GM21515 (cell line): ENCODE measurements around the gene EHBP1L1.

Source experiments
- ATAC-seq: cut with Tn5 transposase; IDR thresholded peaks from one replicate; pipeline ENCODE4 v1.9.1; 2021; ENCODE audit not compliant: unreplicated experiment

The EHBP1L1 gene

DNA sequence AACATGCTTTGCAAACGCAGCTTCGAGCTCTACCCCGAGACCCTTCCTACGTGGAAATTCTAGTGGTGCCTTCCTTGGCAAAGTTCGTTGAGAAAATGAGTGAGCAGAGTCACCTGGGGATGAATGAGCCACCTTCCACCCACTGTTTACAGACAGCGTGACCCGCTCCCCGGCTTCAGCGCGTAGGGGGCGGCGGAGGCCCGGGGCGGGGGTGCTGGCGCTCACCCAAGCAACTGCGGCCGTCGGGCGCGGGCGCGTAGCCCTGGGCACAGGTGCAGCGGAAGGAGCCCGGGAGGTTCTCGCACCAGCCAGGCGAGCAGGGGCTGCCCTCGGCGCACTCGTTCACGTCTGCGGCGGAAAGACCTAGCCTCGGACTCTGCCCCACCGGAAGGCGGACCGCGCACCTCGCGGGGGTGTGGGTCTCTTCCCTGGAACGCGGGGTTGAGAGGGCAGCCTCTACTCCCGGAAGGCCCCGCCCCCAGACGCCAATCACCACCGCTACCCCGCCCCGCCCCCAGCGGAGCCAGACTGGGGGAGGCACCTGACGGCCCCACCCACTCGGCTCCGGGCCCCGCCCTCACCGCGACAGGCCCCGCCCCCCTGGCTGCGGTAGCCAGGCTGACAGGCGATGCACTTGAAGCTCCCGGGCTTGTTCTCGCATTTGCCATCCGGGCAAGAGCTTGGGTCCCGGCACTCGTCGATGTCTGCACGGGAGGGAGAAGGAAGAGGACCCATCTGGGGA, 29.5 kb upstream of the EHBP1L1 start:
- ATAC-seq = peak; percentile 70

DNA sequence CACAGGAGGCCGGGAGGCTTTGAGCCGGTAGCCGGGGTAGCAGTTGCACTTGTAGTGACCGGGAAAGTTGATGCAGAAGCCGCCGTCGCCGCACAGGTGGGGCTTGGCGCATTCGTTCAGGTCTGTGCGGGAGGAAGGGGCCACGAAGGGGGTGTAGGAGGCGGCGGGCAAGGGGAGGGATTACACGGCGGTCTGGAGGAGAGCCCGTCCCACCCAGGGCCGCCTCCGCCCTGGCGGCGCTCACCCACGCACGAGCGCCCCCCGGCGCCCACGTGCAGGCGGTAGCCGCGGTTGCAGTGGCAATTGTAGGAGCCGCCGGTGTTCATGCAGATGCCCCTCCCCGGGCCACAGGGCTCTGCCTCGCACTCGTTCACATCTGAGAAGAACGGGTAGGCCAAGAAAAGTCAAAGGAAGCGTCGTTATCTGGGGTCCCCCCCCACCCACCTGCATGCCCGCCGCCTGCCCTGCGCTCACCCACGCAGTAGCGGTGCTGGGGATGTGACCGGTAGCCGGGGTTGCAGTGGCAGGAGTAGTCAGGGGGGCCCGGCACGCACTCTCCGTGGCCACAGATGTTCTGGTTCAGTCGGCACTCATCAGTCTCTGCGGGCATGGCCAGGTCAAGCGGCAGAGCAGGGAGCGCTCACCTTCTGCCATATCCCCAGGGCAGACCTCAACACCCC, 28.3 kb upstream of the EHBP1L1 start:
- no peak for ATAC-seq

DNA sequence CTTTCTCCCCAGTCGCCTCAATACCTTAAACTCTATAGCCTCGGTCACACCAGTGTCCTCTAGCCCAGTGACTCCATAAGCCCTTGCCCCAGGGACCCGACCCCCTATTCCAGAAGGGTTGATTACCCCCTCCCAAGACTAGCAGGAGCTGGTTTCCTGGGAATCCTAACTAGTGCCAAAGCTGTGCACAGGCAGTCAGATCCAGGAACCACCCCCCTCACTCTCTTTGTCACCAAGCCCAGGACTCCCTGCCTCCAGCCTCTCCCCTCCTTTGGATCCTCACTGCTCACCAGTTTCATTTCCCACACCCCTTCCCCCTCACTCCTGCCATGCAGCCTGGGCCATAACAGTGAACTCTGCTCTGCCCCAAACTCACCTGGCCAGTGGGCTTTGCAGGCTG, 27.5 kb upstream of the EHBP1L1 start:
- no peak for ATAC-seq

DNA sequence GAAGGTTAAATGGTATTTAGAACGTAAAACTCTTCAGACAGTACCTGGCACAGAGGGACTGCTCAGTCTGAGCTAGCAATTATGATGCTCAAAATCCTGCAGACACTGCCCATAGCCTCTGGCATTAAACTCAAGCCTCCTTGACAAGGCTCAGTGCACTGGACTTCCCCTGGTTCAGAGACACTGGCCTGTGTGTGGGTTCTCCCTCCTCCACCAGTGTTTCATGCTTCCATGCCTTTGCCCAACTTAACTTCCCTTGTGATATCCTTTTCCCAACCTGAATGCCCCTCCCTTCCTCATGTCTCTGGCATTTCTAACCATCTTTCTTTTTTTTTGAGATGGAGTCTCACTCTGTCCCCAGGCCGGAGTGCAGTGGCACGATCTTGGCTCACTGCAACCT, 26.8 kb upstream of the EHBP1L1 start:
- ATAC-seq = no peak

DNA sequence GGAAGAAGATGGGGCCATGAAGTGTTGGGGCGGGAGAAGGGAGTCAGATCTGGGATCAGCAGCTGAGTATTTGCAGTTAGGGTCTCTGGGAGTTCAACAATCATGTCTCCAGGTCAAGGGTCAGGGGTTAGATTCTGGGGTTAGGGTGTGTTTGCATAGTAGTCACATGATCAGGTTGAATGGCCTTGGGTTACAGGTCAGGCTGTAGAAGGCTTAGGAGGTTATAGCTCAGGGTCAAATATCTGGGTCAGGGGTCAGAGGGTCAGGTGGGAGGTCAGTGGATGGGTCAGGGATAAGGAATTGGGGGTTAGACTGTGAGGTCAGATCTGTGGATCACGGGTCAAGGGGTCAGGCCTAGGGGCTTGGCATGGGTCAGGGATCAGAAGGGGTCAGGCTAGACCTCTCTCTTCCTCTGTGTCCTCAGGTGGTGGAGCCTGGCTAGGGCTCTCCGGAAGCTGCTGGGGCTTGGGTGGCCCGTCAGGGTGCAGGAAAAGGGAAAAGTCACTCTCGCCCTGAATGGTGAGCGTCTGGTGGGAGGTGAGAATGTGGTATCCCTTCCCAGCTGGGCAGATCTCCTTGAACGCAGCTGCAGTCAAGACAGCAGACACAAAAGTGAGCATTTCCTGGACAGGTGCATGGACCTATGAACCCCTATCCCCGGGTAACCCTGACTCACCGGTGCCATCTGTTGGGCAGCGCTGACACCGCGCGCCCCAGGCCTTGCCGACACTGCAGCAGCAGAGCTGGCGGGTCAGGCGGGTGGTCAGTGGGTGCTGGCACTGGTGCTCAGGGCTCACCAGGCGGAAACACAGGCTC, 24.1 kb upstream of the EHBP1L1 start:
- ATAC-seq = no peak

DNA sequence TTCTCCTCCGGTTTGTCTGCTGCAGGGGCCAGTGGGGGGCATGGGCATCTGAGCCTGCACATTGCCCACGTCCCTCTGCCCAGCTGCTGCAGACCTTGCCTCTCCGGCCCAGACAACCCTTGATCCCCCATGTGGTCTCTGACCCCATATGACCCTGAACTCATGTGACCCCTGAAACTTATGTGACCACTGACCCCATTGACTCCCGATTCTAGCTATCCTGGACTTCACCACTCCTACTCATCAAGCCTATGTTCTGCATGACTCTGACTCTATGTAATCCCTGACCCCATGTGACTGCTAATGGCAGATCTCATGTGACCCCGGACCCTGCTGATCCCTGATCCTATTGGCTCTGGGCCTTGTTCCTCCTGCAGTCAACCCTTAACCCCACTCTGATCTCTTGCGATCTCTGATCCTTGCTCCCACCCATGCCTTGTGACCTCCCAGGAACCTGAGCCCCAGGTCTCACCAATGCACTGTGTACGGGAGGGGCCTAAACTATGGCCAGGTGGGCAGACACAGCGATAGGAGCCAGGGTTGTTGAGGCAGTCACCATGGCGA, 23.4 kb upstream of the EHBP1L1 start:
- no peak for ATAC-seq

DNA sequence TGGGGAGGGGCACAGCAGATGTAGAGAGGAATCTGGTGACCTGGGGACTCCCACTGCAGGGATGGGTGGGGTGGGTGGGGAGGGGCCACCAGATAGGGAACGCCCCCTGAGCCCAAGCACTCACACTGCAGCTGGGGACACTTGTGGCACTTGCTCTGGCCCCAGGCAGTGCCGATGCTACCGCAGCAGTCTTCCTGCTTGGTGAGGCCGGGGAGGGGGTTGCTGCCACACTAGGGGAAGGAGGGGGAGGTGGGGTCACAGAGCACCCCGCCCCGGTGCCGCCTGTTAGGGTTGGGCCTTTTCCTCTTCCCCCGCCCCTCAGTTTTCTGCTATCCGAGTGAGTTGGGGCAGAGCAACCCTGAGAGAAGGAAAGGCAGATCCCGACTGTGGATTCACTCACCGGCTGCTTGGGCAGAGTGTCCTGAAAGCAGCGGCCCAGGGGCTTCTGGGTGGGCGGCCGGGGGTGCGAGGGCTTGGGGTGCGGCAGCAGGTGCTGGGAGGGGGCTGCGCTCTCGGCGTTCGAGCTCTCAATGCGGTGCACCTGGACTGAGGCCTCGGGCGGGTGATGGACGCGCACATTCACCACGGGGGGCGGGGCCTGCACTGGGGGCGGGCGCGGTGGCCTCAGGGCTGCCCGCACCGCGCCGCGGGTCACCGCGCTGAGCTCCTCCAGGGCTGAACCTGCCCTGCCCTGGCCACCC, 22.4 kb upstream of the EHBP1L1 start:
- no peak for ATAC-seq

DNA sequence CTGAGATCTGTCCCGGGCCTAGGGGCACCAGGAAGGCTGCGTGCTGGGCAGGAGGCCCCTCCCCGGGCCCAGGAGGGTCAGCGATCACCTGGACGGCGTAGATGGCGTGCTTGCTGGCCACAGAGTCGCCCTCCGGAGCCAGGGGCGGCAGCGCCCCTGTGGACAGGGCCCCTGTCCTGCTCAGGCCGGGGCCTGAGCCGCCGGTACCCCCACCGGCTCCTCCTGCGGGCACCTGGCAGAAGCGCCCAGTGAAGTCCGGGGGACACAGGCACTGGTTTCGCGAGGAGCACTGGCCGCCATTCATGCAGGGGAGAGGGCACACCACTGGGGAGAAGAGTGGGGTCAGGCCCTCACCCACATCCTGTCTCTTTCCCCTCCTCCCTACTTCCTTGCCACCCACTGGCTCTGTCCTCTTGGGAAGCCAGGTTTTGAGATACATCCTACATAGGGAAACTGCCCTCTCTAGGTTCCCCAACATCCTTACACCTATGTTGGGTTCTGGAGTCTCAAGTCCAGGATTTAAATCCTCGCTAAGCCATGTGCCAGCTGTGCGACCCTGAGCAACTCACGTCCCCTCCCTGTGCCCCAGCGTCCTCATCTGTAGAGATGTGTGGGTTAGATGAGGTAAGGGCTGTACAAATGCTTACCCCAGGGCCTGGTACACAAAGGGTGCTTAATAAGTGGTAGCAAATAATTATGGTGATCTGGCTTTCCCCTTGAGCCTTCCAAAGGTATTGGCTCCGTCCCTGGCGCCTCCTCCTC, 21.6 kb upstream of the EHBP1L1 start:
- no peak for ATAC-seq

DNA sequence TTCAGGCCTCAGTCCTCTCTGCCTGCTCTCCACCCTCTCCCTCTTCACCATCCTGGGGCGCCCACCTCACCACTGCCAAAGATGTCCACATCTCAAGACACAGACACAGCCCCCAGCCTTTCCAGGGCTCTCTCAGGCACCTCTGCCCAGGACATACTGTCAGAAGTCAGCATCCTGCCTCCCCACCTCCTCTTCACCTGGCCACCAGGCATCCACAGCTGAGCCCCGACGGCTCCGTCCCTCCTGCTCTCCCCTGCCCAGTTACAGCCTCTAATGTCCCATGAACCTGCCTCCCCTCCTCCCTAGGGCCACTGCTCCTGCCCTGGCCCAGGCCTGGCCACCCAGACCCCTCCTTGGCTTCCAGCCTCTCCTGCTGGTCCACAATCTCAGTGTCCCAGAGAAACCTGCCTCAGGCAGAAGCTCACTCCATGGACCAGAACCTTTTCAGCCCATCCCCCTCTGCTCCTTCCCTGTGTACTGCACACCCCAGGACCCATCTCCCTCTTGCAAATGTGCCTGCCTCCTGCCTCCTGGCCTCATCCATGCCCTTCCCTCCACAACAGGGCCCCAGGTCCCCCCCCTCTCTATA, 20.9 kb upstream of the EHBP1L1 start:
- ATAC-seq = no peak

DNA sequence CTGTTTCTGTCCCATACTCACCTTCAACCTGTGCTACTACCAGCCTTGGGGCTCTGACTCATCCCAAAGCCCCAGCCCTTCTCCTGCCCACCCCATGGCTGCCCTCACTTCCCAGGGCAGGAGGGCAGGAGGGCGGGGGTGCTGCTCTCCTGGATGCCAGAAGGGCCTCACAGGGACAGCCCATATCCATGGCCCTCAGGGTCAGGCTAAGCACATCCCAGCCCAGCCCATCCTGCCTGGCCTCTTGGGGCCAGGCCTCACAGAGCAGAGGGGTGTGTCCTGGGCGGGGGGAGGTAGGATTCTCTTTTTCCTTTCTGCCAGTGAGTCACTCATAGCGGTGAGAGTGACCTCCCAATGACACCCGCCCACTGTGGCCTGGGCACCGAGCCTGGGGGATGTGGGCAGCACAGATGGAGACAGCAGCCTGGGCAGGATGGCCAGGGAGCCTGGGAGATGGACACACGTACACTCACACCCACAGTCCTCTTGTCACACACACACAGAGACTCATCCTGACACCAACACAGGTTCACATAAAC, 20.1 kb upstream of the EHBP1L1 start:
- no peak for ATAC-seq

DNA sequence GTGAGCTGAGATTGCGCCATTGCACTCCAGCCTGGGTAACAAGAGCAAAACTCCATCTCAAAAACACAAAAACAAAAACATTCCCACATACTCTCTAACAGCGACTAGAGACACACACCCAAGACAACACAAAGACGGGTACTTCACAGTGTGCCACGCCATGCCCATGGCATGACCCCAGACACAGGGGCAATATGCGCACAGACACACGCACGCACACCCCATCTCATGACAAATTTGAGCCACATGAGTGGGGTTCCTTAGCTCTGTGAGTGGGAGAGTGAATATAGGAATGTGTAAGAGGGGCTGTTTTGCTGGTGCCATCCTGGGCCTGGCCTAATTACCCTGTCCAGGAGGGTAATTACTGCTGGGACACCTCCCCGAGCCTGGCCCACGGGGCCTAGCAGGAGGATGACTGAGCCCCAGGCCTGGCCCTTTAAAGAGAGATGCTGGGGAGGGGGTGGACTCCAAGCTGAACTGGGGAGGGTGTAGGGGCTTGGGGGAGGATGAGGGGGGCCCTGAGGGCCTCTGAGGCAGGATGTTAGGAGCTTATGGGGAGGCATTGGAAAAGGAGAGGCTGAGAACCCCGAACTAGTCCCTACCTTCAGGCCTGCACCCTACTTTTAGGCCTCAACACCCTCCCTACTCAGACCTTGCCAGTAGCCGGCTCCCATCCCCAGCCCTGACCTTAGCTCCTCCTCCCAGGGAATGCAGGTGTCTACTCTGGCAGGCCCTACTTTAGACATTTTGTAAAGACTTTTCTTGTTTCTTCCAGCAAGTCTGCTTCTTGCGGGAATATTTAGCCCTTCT, 19.2 kb upstream of the EHBP1L1 start:
- no peak for ATAC-seq

DNA sequence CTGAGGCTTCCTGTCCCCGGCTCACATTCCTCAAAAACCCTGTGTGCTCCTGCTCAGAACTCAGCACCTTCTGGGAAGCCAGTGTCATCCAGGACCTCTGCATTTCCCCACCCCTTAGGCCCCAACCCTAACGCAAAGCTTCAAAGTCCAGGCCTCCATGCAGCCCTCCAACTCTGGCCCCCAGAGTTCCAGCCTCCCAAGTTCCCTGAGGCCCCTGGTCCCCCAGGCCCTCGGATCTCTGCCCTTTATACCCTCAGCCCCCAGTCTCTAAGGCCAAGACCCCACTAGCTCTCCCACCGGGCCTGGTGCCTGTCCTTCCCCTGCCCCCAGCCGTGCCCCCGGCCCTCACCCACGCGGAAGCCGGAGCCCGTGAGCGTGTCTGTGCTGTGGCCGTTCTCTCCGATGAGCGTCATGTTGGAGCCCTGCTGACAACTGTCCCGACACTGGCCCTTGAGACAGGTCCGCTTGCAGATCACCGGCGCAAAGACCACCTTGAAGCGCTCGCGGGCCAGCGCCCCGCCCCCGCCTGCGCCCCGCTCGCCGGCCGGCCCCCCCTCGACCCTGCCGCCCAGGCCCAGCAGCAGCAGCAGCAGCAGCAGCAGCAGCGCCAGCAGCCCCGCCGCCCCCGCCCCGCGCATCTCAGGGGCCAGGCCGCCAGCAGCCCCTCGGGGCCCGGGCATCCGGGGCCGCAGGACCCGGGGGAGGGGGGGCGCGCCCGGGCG, 18.4 kb upstream of the EHBP1L1 start:
- no peak for ATAC-seq

DNA sequence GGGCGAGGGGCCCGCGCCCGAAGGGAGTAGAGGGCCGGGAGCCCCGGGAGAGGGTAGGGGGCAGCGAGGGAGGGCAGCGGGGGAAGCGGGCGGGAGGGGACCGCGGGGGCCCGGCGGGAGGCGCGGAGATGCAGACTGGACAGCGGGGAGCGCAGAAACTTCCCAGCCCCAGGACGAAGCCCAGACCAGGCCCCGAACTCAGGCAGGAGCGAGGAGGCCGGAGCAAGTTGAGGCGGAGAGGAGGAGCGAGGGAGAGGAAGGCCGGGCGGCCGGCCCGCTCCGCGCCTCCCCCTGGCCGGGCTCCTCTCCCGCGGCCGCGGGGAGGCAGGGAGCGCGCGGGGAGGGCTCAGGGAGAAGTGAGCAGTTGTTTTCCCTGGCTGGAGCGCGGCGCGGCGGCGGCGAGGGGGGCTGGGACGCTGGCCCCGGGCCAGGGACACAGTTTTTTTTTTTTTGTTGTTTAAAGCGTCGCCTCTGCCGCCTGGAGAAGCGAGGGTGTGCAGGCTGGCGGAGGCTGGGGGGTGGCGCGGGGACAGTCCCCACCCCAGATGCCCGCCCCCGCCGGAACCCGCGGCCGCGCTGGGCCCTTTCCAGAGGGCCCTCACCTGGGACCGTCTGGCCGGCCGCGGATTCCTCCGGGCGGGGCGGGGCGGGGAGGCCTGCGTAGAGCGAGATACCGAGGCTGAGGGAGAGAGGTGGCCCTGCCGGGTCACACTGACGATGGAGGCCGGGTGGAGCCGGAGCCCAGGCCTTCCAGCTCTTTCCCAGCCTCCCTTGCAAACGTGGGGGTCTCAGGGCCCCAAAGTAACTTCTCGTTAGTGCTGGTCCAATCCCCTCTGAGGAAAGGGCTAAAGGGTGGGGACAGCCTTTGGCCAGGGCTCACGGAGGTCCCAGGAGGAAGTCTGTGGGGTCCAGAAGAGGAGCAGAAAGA, 17.6 kb upstream of the EHBP1L1 start, which contains the start of gene LTBP3:
Gene LTBP3 (minus strand): TSS at position 358 of the 928 bp plus-strand sequence. CDS start 400 bp downstream, outside the sequence.
- ATAC-seq = no peak

DNA sequence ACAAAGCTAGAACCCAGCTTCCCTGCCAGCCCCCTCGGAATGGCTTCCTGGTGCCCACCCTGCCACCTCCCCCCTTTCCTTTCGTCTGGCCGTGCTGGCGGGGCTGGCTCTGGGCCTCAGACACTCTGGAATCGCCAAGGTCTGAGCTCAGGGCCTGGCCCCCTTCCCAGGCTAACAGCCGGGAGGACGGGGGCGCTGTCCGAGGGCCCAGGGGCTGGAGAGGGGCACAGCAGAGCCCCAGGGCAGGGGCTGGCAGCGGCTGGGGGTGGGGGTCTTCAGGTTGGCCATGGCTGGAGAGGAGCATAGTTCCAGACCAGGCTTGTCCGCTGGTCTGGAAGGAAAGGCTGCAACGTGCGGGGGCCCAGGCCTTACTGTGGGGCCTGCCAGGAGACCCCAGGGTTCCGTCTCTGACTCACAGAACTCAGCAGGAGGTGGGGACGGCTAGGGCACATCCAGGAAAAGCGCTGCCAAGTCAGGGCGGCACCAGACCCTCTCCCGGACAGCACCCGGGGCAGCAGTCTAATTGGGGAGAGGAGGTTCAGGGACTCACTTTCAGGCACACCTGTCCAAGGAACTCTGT, 16.8 kb upstream of the EHBP1L1 start:
- ATAC-seq = no peak

DNA sequence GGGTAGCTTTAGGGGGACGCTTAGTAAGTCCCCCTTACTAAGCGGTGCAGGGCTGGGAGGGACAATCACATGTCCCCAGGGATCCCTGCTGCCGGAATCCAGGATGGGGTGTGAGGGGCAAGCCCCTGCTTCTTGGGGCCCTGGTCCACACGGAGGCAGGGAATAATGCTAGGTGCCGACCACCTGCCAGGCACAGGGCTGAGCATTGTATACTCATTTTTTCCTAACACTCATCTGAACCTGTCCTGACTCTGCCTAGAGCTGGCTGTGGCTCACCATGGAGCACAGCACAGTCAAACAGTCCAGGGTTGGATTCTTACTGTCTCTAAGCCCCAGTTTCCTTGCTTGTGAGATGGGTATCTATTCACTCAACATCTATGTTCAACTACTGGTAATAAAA, 16.3 kb upstream of the EHBP1L1 start:
- no peak for ATAC-seq

DNA sequence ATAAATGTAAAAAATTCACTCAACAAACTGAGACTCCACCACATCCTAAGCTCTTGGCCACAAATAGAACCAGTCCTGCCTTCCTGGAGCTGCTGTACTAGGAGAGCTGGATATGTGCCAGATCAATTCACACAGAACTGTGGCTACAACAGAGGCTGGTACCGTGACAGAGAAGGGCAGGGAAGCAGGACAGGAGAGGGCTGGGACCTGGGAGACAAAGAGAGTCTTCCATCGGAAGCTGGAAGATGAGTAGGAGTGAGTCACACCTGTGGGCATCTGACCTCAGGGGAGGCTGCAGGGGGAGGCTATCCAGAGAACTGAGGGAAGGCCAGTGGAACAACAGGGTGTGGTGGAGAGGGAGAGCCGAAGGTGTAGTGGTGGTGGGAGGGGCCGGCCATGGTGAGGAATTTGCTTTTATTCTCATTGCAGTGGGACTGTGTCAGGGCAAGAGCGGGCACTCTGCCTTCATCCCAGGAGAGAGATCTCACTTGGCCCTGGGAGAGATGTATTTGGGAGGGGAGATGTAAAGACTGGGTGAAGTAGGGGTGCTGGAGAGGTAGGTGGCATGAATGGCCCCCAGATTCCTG, 15.8 kb upstream of the EHBP1L1 start:
- ATAC-seq = no peak
